Hepatocyte (in vitro differentiated cells): ENCODE results near the gene DENND1A.

Experiments used
- EZH2 ChIP-seq: fragments of 200-600 bp; sonication (generic); IDR thresholded peaks from 2 replicates; pipeline ENCODE4 v1.6.1; 2016; ENCODE audit warnings: antibody characterized with exemption, mild to moderate bottlenecking, borderline replicate concordance
- EZH2phosphoT487 ChIP-seq: fragments of 200-600 bp; sonication (generic); IDR thresholded peaks from one replicate; pipeline ENCODE4 v1.6.1; 2018; ENCODE audit warnings: antibody characterized with exemption, mild to moderate bottlenecking, low read depth, moderate library complexity; ENCODE audit not compliant: unreplicated experiment, severe bottlenecking
- TF ChIP-seq, protein P1 (sequence below): fragments of 200-600 bp; sonication (generic); IDR thresholded peaks from 2 replicates; pipeline ENCODE4 v1.5.1; 2016; ENCODE audit warnings: antibody characterized with exemption, mild to moderate bottlenecking; ENCODE audit not compliant: poor library complexity

DNA sequence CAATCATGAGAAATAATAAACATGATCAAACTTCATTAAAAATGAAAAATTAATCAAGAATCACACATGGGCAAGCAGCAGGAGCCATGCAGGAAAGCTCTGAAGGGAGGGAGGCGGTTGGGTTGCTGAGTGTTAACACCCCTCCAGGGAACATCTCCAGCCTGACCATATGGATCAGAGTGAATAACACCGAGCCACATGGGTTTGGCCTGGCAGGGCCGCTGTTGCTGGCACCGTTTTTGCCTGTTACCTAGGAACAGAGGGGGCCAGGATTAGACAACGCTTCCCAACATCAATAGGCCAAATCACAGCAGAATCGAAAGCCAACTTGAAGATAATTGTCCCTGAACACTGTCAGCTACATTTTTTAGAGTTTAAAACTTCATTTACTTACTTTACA, 160.2 kb downstream of the DENND1A start:
- TF ChIP-seq EZH2, result no peak
- TF ChIP-seq, protein P1, sequence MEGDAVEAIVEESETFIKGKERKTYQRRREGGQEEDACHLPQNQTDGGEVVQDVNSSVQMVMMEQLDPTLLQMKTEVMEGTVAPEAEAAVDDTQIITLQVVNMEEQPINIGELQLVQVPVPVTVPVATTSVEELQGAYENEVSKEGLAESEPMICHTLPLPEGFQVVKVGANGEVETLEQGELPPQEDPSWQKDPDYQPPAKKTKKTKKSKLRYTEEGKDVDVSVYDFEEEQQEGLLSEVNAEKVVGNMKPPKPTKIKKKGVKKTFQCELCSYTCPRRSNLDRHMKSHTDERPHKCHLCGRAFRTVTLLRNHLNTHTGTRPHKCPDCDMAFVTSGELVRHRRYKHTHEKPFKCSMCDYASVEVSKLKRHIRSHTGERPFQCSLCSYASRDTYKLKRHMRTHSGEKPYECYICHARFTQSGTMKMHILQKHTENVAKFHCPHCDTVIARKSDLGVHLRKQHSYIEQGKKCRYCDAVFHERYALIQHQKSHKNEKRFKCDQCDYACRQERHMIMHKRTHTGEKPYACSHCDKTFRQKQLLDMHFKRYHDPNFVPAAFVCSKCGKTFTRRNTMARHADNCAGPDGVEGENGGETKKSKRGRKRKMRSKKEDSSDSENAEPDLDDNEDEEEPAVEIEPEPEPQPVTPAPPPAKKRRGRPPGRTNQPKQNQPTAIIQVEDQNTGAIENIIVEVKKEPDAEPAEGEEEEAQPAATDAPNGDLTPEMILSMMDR, result no peak
- TF ChIP-seq EZH2phosphoT487, result no peak
